ENCODE results near the gene MYH13. TPM values are rescaled to one million over a fixed set of nuclear protein-coding genes. Genes with fewer than 3 reads are reported as not detected.
"Not testable (repeated sequence)": the region's sequence is repeated elsewhere in the genome, so short reads cannot be mapped to it uniquely, and the experiment has no call there.

The MYH13 gene
- total RNA-seq, 1 experiment from 2014 or later, result not detected

- DNase-seq (ENCODE audit: low read depth), result no peak
Observed at GRCh38 chr17:10304758-10305300, 68.0 kb downstream of the MYH13 start.

GRCh38 chr17:10297691-10298090 is 75.1 kb downstream of the MYH13 start:
- DNase-seq (ENCODE audit: low read depth), result no peak

- DNase-seq (ENCODE audit: low read depth), result peak; percentile 38
Observed at GRCh38 chr17:10295728-10296343, 77.0 kb downstream of the MYH13 start.

GRCh38 chr17:10294180-10294579 is 78.6 kb downstream of the MYH13 start:
- DNase-seq (ENCODE audit: low read depth), result no peak

GRCh38 chr17:10292057-10292937 is 80.5 kb downstream of the MYH13 start:
- no peak for DNase-seq (ENCODE audit: low read depth)

- DNase-seq (ENCODE audit: low read depth), result not testable (repeated sequence)
Observed at GRCh38 chr17:10291576-10291975, 81.2 kb downstream of the MYH13 start.

- DNase-seq (ENCODE audit: low read depth), result no peak
Observed at GRCh38 chr17:10290041-10290440, 82.8 kb downstream of the MYH13 start.

GRCh38 chr17:10286324-10286723 is 86.5 kb downstream of the MYH13 start:
- DNase-seq (ENCODE audit: low read depth), result no peak

- no peak for DNase-seq (ENCODE audit: low read depth)
Observed at GRCh38 chr17:10285896-10286295, 86.9 kb downstream of the MYH13 start.

- no peak for DNase-seq (ENCODE audit: low read depth)
Observed at GRCh38 chr17:10280068-10280467, 92.7 kb downstream of the MYH13 start.

- peak; percentile 10 for DNase-seq (ENCODE audit: low read depth)
Observed at GRCh38 chr17:10278218-10278617, 94.6 kb downstream of the MYH13 start.

GRCh38 chr17:10276436-10276835 is 96.4 kb downstream of the MYH13 start:
- no peak for DNase-seq (ENCODE audit: low read depth)

- no peak for DNase-seq (ENCODE audit: low read depth)
Observed at GRCh38 chr17:10275418-10275817, 97.4 kb downstream of the MYH13 start.

GRCh38 chr17:10271106-10271562 is 101.7 kb downstream of the MYH13 start:
- DNase-seq (ENCODE audit: low read depth), result no peak

GRCh38 chr17:10270258-10270657 is 102.5 kb downstream of the MYH13 start:
- no peak for DNase-seq (ENCODE audit: low read depth)

GRCh38 chr17:10268005-10268404 is 104.8 kb downstream of the MYH13 start:
- no peak for DNase-seq (ENCODE audit: low read depth)

- no peak for DNase-seq (ENCODE audit: low read depth)
Observed at GRCh38 chr17:10266296-10266876, 106.4 kb downstream of the MYH13 start.

GRCh38 chr17:10265100-10265810 is 107.6 kb downstream of the MYH13 start:
- DNase-seq (ENCODE audit: low read depth), result no peak

GRCh38 chr17:10264051-10264450 is 108.8 kb downstream of the MYH13 start:
- no peak for DNase-seq (ENCODE audit: low read depth)

GRCh38 chr17:10262451-10262850 is 110.4 kb downstream of the MYH13 start:
- DNase-seq (ENCODE audit: low read depth), result no peak

- no peak for DNase-seq (ENCODE audit: low read depth)
Observed at GRCh38 chr17:10261098-10261497, 111.7 kb downstream of the MYH13 start.
